IPS-NIHi7 (cell line): Measurements from ENCODE around the gene TGFBR3.

Experiments
- DNase-seq: peaks from one replicate; pipeline ENCODE4 v3.0.0; 2012; ENCODE audit warnings: mixed read lengths; ENCODE audit errors: extremely low spot score

Gene TGFBR3

GRCh38 chr1:91777630-91778300 is 108.2 kb downstream of the TGFBR3 start:
- no peak for DNase-seq

- DNase-seq = no peak
Observed at GRCh38 chr1:91777196-91777595, 108.8 kb downstream of the TGFBR3 start.

GRCh38 chr1:91776068-91776794 is 109.7 kb downstream of the TGFBR3 start:
- DNase-seq = no peak

GRCh38 chr1:91775227-91775626 is 110.7 kb downstream of the TGFBR3 start:
- no peak for DNase-seq

GRCh38 chr1:91774520-91775203 is 111.3 kb downstream of the TGFBR3 start:
- no peak for DNase-seq

- no peak for DNase-seq
Observed at GRCh38 chr1:91771717-91772116, 114.2 kb downstream of the TGFBR3 start.

GRCh38 chr1:91770667-91771268 is 115.2 kb downstream of the TGFBR3 start:
- no peak for DNase-seq

- no peak for DNase-seq
Observed at GRCh38 chr1:91769742-91770141, 116.2 kb downstream of the TGFBR3 start.

- no peak for DNase-seq
Observed at GRCh38 chr1:91768786-91769725, 116.9 kb downstream of the TGFBR3 start.

GRCh38 chr1:91768120-91768519 is 117.8 kb downstream of the TGFBR3 start:
- DNase-seq = no peak

GRCh38 chr1:91766883-91767282 is 119.1 kb downstream of the TGFBR3 start:
- DNase-seq = no peak

GRCh38 chr1:91765880-91766443 is 120.0 kb downstream of the TGFBR3 start:
- no peak for DNase-seq

- no peak for DNase-seq
Observed at GRCh38 chr1:91765293-91765692, 120.7 kb downstream of the TGFBR3 start.

- DNase-seq = peak; percentile 81
Observed at GRCh38 chr1:91764471-91765115, 121.4 kb downstream of the TGFBR3 start.

GRCh38 chr1:91763252-91763651 is 122.7 kb downstream of the TGFBR3 start:
- no peak for DNase-seq

- no peak for DNase-seq
Observed at GRCh38 chr1:91761295-91761721, 124.6 kb downstream of the TGFBR3 start.

GRCh38 chr1:91760512-91760911 is 125.4 kb downstream of the TGFBR3 start:
- no peak for DNase-seq

- DNase-seq = no peak
Observed at GRCh38 chr1:91759076-91759475, 126.9 kb downstream of the TGFBR3 start.

- no peak for DNase-seq
Observed at GRCh38 chr1:91757763-91758460, 128.0 kb downstream of the TGFBR3 start.
